Stimulated activated CD8-positive, alpha-beta memory T cell treated with anti-CD3 and anti-CD28 coated beads, Interleukin-15, amount 100 ng/mL, for 1 hour (primary cell): Measurements from ENCODE around the gene CDK17.
"Not testable (repeated sequence)": the region's sequence is repeated elsewhere in the genome, so short reads cannot be mapped to it uniquely, and the experiment has no call there.

Source experiments
- DNase-seq: peaks from one replicate; pipeline ENCODE4 v3.0.0-alpha.2; 2020; ENCODE audit warnings: low read depth

The CDK17 gene

GRCh38 chr12:96354326-96354725, 45.9 kb downstream of the CDK17 start:
- DNase-seq: no peak

GRCh38 chr12:96352161-96352835, 47.9 kb downstream of the CDK17 start:
- DNase-seq: no peak

GRCh38 chr12:96350982-96351381, 49.3 kb downstream of the CDK17 start:
- DNase-seq: no peak

GRCh38 chr12:96347130-96347699, 53.0 kb downstream of the CDK17 start:
- DNase-seq: no peak

GRCh38 chr12:96346716-96347115, 53.5 kb downstream of the CDK17 start:
- not testable (repeated sequence) for DNase-seq

- no peak for DNase-seq
These were observed 56.0 kb downstream of the CDK17 start for GRCh38 chr12:96344124-96344695.

GRCh38 chr12:96343347-96343954, 56.8 kb downstream of the CDK17 start:
- no peak for DNase-seq

- not testable (repeated sequence) for DNase-seq
These were observed 60.6 kb downstream of the CDK17 start for GRCh38 chr12:96339666-96340065.

- no peak for DNase-seq
These were observed 61.3 kb downstream of the CDK17 start for GRCh38 chr12:96338852-96339471.

- no peak for DNase-seq
These were observed 62.3 kb downstream of the CDK17 start for GRCh38 chr12:96337953-96338352.

- no peak for DNase-seq
These were observed 63.8 kb downstream of the CDK17 start for GRCh38 chr12:96336489-96336888.

- no peak for DNase-seq
These were observed 65.0 kb downstream of the CDK17 start for GRCh38 chr12:96335270-96335669.

- no peak for DNase-seq
These were observed 65.7 kb downstream of the CDK17 start for GRCh38 chr12:96334502-96334901.

GRCh38 chr12:96329545-96329944, 70.7 kb downstream of the CDK17 start:
- no peak for DNase-seq

- no peak for DNase-seq
These were observed 71.2 kb downstream of the CDK17 start for GRCh38 chr12:96329018-96329417.

GRCh38 chr12:96327889-96328288, 72.3 kb downstream of the CDK17 start:
- no peak for DNase-seq

- DNase-seq: no peak
These were observed 72.9 kb downstream of the CDK17 start for GRCh38 chr12:96327346-96327745.

GRCh38 chr12:96326628-96327227, 73.5 kb downstream of the CDK17 start:
- no peak for DNase-seq

- no peak for DNase-seq
These were observed 76.3 kb downstream of the CDK17 start for GRCh38 chr12:96323906-96324305.

GRCh38 chr12:96322720-96323119, 77.5 kb downstream of the CDK17 start:
- DNase-seq: no peak

- DNase-seq: no peak
These were observed 78.3 kb downstream of the CDK17 start for GRCh38 chr12:96321941-96322340.

- DNase-seq: not testable (repeated sequence)
These were observed 82.4 kb downstream of the CDK17 start for GRCh38 chr12:96317801-96318200.
